DMS 273 (cell line): ENCODE results near the gene BIN2.
"Not testable (repeated sequence)": the region's sequence is repeated elsewhere in the genome, so short reads cannot be mapped to it uniquely, and the experiment has no call there.

ENCODE experiments used
- DNase-seq: peaks from one replicate; lab custom pipeline; 2025; ENCODE audit not compliant: unreplicated experiment; lab: John Stamatoyannopoulos, UW

The BIN2 gene

DNA sequence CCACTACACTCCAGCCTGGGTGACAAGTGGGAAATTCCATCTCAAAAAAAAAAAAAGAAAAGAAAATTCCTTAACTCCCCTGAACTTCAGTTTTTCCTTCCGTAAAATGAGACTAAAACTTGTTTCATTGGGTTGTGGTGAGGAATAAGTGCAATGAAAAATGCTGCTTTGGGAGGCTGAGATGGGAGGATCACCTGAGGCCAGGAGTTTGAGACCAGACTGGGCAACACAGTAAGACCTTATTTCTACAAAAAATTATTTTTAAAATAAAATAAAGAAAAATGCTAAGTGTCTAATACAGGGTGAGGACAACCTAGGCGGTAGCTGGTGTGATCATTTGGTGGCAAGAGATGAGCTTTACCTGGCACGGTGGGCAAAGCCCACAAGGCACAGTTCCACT lies 60.6 kb downstream of the BIN2 start:
- DNase-seq, result no peak

DNA sequence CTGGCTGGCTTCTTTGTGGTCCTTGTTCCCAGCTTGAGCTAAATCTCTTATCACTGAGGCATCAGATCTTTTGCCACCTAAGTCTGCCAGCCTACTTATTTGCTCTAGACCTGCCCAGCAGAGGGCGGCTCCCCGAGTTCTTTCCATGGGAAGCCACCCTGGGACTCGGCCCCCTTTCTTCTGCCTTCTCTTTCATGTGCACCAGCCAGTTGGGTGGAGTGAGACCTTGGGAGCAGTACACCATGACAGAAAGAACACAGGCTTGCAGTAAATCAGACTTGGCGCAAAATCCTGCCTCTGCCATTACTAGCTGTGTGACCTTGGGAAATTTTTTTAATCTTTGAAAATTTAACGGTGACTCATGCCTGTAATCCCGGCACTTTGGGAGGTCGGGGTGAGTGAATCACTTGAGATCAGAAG lies 61.2 kb downstream of the BIN2 start:
- peak; percentile 68 for DNase-seq

DNA sequence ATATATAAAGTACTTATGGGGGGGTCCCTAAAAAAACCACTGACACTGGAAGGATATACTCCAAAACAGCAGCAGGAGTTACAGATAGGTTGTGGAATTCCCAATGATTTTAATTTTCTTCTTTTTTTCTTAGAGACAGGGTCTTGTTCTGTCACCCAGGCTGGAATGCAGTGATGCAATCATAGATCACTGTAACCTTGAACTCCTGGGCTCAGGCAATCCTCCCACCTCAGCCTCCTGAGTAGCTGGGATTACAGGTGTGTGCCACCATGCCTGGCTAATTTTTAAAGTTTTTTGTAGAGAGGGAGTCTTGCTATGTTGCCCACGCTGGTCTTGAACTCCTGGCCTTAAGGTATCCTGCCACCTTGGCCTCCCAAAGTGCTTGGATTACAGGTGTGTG lies 64.4 kb downstream of the BIN2 start:
- not testable (repeated sequence) for DNase-seq

DNA sequence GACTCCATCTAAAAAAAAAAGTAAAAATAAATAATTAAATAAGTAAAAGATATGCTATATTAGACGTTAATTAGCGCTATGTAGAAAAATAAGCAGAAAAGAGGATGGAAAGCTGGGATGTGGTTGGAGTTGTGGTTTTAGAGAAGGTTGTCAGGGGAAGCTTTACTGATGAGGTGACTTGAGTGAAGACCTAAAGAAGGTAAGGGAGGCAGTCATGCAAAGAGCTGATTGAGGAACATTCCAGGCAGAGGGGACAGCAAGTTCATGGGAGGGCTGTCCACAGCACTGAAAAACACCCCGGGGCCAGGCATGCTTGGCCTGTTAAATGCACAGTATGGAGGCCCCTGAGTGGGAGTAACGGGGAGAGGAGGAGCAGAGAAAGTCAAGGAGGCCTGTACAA lies 69.4 kb downstream of the BIN2 start:
- no peak for DNase-seq

DNA sequence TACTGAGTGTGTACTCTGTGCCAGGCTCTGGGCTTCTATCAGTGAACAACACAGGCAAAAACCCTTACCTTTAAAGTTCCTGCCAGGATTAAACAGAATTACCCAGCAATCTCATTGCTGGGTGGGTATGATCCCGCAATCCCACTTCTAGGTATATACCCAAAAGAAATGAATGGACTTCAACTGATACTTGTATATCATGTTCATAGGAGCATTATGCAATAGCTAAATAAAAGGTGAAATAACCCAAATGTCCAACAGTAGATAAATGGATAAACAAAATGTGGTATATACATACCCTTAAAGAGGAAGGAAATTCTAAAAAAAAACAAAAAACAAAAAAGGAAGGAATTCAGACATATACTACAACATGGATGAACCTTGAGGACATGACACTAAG lies 70.7 kb downstream of the BIN2 start:
- no peak for DNase-seq

DNA sequence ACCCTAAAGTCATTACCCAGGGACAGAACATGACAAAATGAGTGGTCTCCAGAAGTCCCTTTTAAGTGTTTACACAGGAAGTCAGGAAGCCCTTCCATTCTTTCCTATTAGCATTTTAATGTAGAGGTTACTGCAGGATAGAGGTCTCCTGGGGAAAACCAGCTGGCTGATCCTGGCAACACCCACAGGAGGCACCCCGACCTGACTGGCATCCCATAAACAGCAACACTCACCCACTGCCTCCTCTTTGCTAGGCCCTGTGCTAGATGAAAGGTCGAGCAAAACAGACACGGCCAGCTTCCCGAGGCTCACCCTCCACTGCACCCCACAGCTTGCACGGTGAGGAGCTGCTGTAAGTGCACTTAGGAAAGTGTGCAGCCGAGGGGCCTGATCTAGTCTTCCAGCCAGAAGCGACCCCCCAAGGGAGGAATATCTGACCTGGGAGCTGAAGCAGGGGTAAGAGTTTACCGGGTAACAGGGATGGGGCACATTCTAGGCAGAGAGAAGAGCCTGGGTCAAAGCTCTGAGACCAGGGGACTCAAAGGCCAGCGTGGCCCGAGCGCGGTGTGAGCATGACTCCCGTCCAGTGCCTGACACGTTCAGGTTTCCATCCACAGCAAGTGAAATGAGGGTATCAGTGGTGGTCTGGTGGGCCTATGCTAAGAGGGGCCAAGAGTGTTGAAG lies 76.3 kb downstream of the BIN2 start:
- DNase-seq, result no peak

DNA sequence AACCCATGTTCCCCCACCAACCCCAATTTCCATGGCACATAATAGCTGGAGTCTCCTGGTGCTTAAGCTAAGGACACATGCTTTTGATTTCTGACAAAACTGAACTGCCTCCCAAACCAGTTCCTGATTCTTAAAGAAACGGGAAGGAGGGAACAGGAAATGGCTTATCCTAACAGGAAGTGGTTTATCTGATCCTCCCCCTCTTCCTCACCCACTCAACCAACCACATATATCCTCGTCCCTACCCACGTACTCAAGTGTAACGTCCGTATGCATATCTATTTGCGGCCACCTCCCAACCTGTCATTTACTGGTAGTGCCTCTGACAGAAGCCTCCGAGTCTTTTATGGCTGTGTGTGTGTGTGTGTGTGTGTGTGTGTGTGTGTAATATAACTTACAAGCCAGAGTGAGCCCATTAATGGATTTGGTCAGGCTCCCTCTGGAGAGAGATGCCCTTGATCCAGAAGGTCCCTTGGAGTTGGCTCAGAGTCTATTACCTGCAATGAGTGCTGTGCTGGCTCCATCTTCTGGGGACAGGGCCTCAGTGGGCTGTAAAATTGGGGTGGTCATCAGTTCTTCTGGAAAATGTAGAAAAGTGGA lies 77.6 kb downstream of the BIN2 start:
- peak; percentile 7 for DNase-seq

DNA sequence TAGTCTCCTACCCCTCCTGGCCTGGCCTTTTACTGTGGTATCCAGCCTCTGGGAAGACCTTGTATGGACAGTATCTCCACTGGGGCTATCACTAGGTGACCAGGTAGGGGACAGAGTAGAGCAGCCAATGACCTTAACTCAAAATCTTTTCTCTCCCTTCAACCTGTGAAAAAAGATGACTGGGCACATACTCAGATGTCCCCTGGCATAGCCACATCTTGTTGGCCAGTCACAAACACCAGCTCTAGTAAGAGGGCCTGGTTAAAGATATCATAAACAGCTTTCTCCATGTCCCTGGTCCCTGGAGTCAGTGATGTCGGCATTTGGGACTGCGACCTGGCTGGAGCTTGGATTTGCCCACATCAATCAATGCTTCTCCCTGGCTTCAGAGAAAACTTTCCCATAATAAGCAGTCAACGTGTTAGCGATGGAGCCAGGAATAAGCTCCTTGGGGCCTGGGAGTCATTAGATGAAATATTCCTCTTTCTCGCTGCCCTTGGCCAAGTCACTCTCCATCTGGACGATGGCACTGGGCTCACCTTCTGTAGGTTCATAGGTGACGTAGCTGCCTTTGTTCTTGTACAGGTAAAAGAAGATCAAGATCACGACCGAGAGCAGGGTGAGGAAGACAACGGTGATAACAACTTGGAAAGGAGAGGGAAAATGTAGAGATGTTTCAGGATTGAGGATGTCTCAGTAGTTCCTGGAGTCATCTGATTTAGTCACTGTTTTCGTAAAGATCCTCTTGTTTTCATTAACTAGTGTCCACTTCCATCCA lies 78.3 kb downstream of the BIN2 start:
- DNase-seq, result no peak

DNA sequence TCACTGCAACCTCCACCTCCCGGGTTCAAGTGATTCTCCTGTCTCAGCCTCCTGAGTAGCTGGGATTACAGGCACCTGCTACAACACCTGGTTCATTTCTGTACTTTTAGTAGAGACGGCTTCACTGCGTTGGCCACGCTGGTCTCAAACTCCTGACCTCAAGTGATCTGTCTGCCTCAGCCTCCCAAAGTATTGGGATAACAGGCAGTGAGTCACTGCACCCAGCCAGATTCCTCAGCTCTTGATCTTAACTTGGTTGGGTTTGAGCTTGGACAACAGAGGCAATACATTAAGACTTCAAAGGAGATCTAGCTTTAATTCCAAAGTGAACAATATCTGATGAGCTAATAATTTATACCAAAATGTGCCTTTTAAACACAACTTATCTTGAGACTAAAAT lies 79.7 kb downstream of the BIN2 start:
- DNase-seq, result no peak

DNA sequence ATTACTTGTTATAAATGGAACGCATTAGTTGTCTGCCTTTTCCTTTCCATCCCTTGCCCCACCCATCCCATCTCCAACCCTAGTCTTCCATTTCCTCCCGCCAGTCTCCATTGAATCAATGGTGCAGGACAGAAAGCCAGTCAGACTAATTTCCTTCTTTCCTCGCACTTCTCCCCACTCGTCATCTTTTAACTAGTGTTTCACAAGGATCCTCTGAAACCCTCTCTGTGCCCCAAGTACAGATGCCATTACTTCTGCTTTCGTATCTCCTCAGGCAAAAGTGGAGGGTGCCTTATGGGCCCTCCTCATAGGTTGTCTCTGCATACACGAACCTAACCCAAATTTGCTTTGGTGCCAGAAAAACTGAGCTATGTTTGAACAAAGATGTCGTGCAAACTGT lies 81.1 kb downstream of the BIN2 start:
- DNase-seq, result no peak

DNA sequence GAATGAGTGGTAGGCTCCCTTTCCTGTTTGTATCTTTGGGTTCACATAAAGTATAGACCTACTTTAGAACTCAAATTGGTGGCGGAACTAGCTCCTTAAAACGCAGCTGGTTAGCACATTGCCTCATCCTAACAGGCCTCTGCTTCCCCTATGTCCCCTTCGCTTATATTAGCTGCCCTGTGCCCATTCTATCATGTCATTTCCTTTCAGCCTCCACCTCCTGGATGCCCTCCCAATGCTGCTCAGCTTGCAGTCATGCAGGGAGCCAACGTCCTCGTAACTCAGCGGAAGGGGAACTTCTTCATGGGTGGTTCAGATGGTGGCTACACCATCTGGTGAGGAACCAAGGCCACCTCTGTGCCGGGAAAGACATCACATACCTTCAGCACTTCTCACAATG lies 81.9 kb downstream of the BIN2 start:
- no peak for DNase-seq

DNA sequence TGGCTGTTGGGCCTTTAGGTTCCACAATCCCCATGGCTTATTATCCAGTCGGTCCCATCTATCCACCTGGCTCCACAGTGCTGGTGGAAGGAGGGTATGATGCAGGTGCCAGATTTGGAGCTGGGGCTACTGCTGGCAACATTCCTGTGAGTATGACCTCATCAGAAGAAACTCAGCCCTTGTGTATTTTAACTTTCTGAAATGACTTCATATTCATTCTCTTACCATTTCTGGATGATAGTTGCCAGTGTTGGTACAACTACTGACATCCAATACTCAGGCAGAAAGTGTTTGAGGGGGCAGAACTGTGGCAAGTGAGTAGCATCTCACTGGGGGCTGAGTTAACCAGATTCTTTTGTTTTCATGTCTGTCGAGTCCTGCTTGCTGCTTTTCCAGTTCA lies 83.0 kb downstream of the BIN2 start:
- no peak for DNase-seq

DNA sequence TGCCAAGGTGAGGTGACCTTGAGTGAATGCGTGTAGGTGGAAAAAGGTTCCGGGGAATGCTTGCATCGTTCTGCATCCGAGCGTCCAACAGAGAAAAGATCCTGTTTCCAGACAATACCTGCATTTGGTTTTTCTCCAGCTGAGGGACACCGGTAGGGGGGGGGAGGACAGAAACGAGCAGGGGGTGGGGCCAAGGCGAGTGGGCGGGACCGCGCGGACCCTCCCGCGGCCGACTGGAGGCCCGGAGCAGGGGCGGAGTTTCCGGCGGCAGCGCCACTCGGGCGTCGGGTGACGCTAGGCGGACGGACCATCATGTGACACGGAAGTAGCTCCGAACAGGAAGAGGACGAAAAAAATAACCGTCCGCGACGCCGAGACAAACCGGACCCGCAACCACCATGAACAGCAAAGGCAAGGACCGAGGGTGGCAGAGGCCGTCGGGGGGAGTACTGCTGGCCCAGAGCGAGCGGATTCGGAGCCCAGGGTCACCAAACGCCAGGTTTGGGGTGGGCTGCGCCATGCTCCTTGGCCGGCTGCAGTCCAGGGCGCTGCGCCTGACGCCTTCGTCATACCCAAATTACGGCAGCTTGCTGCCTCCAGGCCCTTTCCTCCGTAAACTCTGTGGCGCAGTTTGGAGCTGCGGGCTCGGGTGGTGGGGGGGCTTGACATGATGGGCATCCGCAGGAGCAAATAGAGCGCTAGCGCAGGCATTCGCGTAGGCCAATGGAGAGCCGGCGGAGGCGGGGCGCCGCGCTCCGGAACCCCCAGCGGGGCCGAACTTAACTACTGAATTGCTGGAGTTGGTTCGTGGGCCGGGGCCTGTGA lies 85.3 kb downstream of the BIN2 start, which contains the start of gene DAZAP2:
TSS of gene DAZAP2 (plus strand) at position 317 of the 825 bp plus-strand sequence. CDS start at position 399, 82 bp downstream.
- peak; percentile 96 for DNase-seq

DNA sequence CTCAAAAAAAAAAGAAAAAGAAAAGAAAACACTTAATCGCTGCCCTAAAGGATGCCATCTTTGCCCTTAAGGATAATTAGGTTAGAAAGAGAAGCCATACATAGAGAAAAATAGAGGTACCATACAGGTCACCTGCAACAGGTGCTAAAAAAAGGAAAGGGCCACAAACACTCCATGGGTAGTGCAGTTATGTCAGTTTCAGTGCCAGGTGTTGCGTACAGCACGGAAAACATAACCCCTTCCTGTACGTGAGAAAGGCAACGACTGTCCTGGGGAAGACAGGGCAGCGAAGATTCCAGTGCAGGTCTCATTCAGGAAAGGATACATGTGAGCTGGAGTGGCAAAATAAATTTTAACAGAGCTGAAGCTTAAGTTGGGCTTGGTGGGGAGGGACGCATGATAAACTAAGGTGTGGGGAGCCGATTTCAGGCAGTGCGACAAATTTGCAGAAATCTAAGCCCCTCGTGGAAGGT lies 85.9 kb downstream of the BIN2 start:
- no peak for DNase-seq

DNA sequence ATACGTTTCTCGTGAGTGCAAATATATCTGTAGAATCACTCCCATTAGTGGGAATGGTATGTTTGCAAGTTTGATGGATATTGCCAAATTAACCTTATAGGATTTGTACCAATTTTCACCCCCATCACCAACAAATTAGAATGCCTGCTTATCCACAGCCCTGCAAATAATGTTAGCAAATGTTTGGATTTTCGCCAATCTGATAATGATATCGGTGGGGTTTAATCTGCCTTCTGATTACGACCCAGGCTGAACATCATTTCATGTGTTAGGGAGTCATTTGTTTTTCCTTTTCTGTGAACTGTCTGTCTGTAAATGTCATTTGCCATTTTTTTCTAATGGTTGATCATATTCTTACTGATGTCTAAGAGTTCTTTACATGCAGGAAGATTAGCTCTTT lies 89.4 kb downstream of the BIN2 start:
- DNase-seq, result peak; percentile 6

DNA sequence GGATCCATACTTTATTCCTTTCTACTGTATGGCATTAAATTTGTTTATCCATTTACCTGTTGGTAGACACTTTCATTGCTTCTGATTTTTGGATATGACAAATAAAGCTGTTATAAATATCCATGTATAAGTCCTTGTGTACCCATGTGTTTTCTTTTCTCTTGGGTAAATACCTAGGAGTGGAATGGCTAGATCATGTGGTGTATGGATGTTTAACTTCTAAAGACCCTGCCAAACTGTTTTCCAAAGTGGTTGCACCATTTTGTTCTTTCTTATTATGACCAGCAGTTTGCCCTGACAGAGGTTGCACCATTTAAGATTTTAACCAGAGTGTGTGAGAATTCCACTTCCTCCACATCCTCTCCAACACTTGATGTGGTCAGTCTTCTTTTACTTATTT lies 91.3 kb downstream of the BIN2 start:
- DNase-seq, result no peak
